Mucosa of rectum (tissue), 2 donors: ENCODE data around the gene SZRD1.

Source experiments
- H3K27ac ChIP-seq, 2 donors: one replicate each; pipeline ENCODE4 v1.7.0; 2013; ENCODE audit warnings: inconsistent platforms in 2 of 2, low read depth in 2 of 2, low read length in 2 of 2
- H3K27me3 ChIP-seq, 2 donors: one replicate each; pipeline ENCODE4 v1.7.0; 2013; ENCODE audit warnings: low read length in 2 of 2; ENCODE audit not compliant: control insufficient read depth in 2 of 2, insufficient read depth in 2 of 2
- H3K36me3 ChIP-seq, 2 donors: one replicate each; pipeline ENCODE4 v1.7.0; 2013; ENCODE audit warnings: low read length in 2 of 2; ENCODE audit not compliant: control insufficient read depth in 2 of 2, insufficient read depth in 2 of 2
- H3K4me1 ChIP-seq, 2 donors: one replicate each; pipeline ENCODE4 v1.7.0; 2013; ENCODE audit warnings: low read length in 2 of 2, mild to moderate bottlenecking in 1 of 2; ENCODE audit not compliant: control insufficient read depth in 2 of 2, insufficient read depth in 2 of 2
- H3K4me3 ChIP-seq, 2 donors: one replicate each; pipeline ENCODE4 v1.7.0; 2013; ENCODE audit warnings: low read length in 2 of 2
- H3K9ac ChIP-seq, 2 donors: one replicate each; pipeline ENCODE4 v1.7.0; 2013; ENCODE audit warnings: low read length in 2 of 2, low read depth in 1 of 2, mild to moderate bottlenecking in 1 of 2
- H3K9me3 ChIP-seq, 2 donors: one replicate each; pipeline ENCODE4 v1.7.0; 2013; ENCODE audit warnings: low read length in 2 of 2; ENCODE audit not compliant: control insufficient read depth in 2 of 2
- donor health status: healthy.
- donor health status: Normal muscosa, but diverticular disease.

Gene SZRD1

DNA sequence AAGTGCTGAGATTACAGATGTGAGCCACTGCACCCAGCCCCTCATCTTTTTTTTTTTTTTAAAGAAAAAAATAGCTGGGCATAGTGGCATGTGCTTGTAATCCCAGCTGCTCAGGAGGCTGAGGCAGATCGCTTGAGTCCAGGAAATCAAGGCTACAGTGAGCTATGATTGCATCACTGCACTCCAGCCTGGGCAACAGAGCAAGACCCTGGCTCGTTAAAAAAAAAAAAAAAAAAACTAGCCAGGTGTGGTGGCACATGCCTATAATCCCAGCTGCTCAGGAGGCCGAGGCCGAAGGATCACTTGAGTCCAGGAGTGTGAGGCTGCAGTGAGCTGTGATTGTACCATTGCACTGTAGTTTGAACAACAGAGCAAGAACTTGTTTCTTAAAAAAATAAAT, 13.8 kb downstream of the SZRD1 start:
- Histone ChIP-seq H3K4me3 (no peak overlapping the region), H3K27me3 (no peaks in the 10 kb centered on the region), H3K4me1 (peaks cover 2 to 9% of the 10 kb centered on the region in 2 donors), H3K36me3 (peaks cover 0 to 3% of the 10 kb centered on the region in 2 donors), H3K9ac (no peak overlapping the region), H3K27ac (no peak overlapping the region), H3K9me3 (no peaks in the 10 kb centered on the region)

GRCh38 chr1:16383888-16384287, 16.8 kb downstream of the SZRD1 start:
- H3K9me3 ChIP-seq: no peaks in the 10 kb centered on the region
- H3K27me3 ChIP-seq: no peaks in the 10 kb centered on the region
- H3K4me1 ChIP-seq: peaks cover 14 to 20% of the 10 kb centered on the region in 2 donors
- no peaks in the 10 kb centered on the region for H3K36me3 ChIP-seq
- H3K4me3 ChIP-seq: no peak overlapping the region
- H3K27ac ChIP-seq: no peak overlapping the region
- H3K9ac ChIP-seq: no peak overlapping the region

DNA sequence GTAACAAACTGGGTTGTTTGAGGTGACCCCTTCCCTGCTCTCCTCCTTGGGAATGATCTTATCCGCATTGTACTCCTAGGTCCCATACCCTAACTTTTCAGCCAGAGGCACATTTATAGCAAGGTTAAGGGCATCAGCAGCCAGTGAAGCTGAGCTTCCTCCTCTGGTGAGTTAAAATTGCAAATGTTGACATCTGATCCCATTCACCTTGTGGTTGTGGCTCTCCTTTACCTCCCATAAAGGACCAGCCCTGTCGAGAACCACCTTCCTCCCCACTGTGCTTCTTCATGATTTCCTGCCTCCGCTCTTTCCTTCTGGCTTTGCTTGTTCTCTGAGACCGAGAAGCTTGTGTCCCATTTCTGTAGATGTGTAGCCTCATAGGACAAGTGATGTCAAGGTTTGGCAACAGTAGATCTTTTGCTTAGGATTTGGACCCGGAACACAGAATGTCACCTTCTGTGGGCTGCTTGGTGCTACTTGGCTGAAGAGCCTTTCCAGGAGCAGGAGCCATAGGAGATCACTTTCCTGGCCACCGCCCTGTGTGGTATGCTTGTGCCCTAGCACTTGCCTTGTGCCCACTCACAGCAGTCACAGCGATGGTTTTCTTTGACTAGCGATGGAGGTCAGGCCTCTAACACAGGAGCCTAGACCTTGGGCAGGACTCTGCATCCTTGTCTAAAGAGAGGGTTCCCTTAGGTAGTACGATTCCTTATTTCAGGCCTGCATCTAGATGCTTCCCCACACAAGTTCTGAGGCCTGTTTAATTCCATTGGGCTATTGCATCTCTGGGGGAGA, 18.8 kb downstream of the SZRD1 start:
- H3K9me3 ChIP-seq: no peaks in the 10 kb centered on the region
- H3K9ac ChIP-seq: no peak overlapping the region
- H3K36me3 ChIP-seq: no peaks in the 10 kb centered on the region
- H3K4me3 ChIP-seq: no peak overlapping the region
- H3K4me1 ChIP-seq: peaks cover 12 to 20% of the 10 kb centered on the region in 2 donors
- H3K27me3 ChIP-seq: no peaks in the 10 kb centered on the region
- peak overlapping the region in 1 of 2 donors; percentile 7 for H3K27ac ChIP-seq

DNA sequence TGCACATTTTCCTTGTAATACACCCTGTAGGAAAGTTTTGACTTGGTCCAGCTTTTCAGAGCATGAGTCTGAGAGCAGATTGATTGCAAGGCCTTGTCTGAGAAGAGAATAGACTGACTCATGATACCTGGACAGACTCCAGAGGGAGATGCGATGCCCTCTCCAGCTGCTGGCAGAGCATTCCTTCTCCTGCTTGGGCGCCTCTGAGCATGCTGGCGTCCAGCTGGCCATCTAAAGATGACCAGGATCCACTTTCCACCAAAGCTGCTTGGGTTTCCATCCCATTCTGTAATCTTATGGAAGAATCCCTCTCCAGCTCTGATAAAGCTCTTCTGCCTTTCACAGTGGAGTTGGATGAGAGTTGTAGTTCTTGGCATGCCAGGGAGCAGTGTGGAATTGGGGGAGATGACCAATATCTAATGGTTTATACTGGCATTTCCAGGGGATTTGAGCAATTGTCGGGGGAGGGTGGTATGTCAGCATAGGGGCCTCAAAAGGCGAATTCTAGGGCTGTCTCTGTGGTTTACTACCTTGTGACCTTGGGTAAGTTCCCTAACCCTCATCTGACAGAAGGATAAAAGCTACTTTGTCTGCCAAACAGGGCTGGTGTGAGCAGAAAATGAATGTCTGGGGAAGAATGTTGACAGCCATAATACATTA, 19.5 kb downstream of the SZRD1 start:
- no peak overlapping the region for H3K9ac ChIP-seq
- H3K4me1 ChIP-seq: peaks cover 15 to 20% of the 10 kb centered on the region in 2 donors
- H3K4me3 ChIP-seq: peak overlapping the region in 1 of 2 donors; percentile 65
- no peaks in the 10 kb centered on the region for H3K36me3 ChIP-seq
- peak overlapping the region in 1 of 2 donors; percentile 32 for H3K27ac ChIP-seq
- no peaks in the 10 kb centered on the region for H3K9me3 ChIP-seq
- H3K27me3 ChIP-seq: no peaks in the 10 kb centered on the region

DNA sequence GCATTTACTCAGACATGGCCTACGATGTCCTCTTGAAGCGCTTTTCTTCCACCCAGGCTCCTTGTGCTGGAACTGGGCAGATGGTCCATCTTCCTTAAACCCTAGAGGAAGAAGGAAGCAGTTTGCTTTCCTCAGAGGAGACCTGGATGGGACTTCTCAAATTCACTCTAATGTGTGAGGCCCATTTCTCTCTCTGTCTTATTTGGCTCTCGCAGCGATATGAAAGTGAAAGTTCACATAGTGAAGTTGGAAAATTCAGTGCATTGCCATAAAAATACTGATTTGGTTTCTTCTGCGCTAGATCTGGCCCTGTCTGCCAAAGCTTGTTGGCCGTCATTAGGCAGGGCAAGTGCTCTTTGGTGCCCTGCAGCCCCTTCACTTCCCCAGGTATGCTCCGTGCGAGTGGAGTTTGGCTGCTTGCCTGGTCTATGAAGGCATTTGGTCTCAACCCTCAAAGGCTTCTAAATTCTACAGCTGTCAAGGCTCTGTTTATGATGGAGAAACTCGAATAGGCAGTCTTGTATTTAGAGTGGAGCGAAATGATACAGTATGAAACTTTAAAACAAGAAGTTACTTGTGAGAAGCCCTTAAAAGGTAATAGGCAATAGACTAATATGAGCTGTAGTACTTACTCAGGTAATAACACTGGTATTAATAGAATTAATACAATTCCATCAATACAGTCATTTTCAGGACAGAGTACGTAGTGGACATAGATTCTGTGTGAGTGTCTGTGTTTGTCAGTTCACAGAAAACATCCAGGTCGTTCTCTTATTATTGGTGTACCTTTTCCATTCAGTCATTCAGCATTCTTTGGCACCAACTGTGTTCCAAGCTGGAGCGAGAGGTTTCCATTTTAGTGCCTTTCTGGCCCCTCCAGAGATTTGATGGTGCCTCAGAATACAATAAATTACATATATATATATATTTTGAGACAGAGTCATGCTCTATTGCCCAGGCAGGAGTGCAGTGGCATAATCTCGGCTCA, 20.5 kb downstream of the SZRD1 start:
- Histone ChIP-seq H3K4me1 (peaks cover 15 to 20% of the 10 kb centered on the region in 2 donors), H3K27me3 (no peaks in the 10 kb centered on the region), H3K9me3 (no peaks in the 10 kb centered on the region), H3K9ac (no peak overlapping the region), H3K27ac (peak overlapping the region; percentile 17 to 32), H3K4me3 (peak overlapping the region; percentile 25 to 65), H3K36me3 (no peaks in the 10 kb centered on the region)

- H3K9ac ChIP-seq: no peak overlapping the region
- H3K4me3 ChIP-seq: no peak overlapping the region
- no peaks in the 10 kb centered on the region for H3K27me3 ChIP-seq
- peaks cover 21 to 28% of the 10 kb centered on the region in 2 donors for H3K36me3 ChIP-seq
- no peak overlapping the region for H3K27ac ChIP-seq
- H3K4me1 ChIP-seq: peaks cover 13 to 17% of the 10 kb centered on the region in 2 donors
- H3K9me3 ChIP-seq: no peaks in the 10 kb centered on the region
These were observed 24.4 kb downstream of the SZRD1 start for GRCh38 chr1:16391411-16391810.

- no peak overlapping the region for H3K9ac ChIP-seq
These were observed 25.9 kb downstream of the SZRD1 start for GRCh38 chr1:16392740-16393569.

DNA sequence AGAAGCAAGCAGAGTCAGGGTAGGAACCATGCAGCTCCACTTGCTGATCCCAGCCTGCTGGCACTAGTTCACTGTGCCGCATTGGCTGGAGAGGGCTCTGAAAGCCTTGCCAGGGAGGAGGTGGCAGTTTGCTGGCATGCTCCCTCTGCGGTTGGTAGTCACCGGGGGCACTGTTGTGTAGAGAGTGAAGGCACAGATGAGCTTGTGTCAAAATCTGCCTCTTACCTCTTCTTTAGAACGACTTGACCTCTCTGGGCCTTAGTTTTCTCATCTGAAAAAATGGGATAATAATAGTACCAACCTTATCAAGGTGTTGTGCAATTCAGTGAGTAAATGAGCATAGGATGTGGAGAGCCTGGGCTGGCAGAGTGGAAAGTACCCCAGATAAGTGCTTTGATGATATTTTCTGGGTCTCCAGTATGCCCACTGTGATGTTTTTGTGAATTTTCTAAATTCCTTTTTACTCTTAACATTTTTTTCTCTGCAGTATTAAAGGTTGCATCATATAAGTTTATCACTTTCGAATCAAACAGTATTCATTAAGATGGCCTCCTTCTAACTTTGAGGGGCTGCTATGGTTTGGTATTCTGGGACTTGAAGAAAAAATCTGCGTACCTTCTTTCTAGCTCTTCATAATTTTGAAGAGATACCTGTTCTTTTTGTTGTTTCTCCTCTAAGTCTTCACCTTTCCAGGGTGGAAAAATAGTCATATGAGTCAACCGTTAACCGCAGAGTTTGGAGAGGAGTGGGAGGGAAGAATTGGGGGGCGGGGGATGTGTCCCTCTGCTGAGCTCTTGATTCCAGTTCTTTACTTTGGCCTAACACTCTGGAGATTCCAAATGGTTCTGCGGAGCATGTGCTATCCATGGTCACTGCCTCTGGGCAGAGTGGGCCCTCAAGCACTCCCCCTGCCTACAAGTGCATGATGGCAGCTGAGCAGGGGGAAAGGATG, 26.8 kb downstream of the SZRD1 start:
- no peak overlapping the region for H3K9ac ChIP-seq
- no peak overlapping the region for H3K4me3 ChIP-seq
- H3K4me1 ChIP-seq: peaks cover 0 to 6% of the 10 kb centered on the region in 2 donors
- H3K27ac ChIP-seq: no peak overlapping the region
- no peaks in the 10 kb centered on the region for H3K9me3 ChIP-seq
- peaks cover 28 to 39% of the 10 kb centered on the region in 2 donors for H3K36me3 ChIP-seq
- H3K27me3 ChIP-seq: no peaks in the 10 kb centered on the region

More at GRCh38 chr1:16392740-16393569, 25.9 kb downstream of the SZRD1 start:
- H3K36me3 ChIP-seq: peaks cover 24 to 39% of the 10 kb centered on the region in 2 donors
- H3K27ac ChIP-seq: no peak overlapping the region
- no peaks in the 10 kb centered on the region for H3K9me3 ChIP-seq
- no peak overlapping the region for H3K4me3 ChIP-seq
- peaks cover 0 to 6% of the 10 kb centered on the region in 2 donors for H3K4me1 ChIP-seq
- no peaks in the 10 kb centered on the region for H3K27me3 ChIP-seq
